T-helper 2 cell treated with Interferon-gamma antibody and Interleukin-4, amounts not matched to agents 5 μg/mL and 100 μg/mL, for 36 hours (primary cell): ENCODE data around the gene PLEKHN1.

ENCODE experiments used
- DNase-seq: peaks from one replicate; pipeline ENCODE4 v3.0.0; 2021; ENCODE audit warnings: low spot score
- H3K27ac Mint-ChIP-seq: one replicate; pipeline ENCODE4 v1.8.0; 2021; ENCODE audit warnings: mild to moderate bottlenecking, mixed read lengths
- H3K27me3 Mint-ChIP-seq: one replicate; pipeline ENCODE4 v1.8.0; 2021; ENCODE audit warnings: low read depth, mixed read lengths
- H3K36me3 Mint-ChIP-seq: one replicate; pipeline ENCODE4 v1.8.0; 2021; ENCODE audit warnings: low read depth, mixed read lengths
- H3K4me1 Mint-ChIP-seq: one replicate; pipeline ENCODE4 v1.8.0; 2021; ENCODE audit warnings: low read depth, mixed read lengths
- H3K4me3 Mint-ChIP-seq: one replicate; pipeline ENCODE4 v1.8.0; 2022; ENCODE audit warnings: mild to moderate bottlenecking, moderate library complexity, mixed read lengths
- H3K9me3 Mint-ChIP-seq: one replicate; pipeline ENCODE4 v1.8.0; 2021; ENCODE audit warnings: mixed read lengths

PLEKHN1 gene

DNA sequence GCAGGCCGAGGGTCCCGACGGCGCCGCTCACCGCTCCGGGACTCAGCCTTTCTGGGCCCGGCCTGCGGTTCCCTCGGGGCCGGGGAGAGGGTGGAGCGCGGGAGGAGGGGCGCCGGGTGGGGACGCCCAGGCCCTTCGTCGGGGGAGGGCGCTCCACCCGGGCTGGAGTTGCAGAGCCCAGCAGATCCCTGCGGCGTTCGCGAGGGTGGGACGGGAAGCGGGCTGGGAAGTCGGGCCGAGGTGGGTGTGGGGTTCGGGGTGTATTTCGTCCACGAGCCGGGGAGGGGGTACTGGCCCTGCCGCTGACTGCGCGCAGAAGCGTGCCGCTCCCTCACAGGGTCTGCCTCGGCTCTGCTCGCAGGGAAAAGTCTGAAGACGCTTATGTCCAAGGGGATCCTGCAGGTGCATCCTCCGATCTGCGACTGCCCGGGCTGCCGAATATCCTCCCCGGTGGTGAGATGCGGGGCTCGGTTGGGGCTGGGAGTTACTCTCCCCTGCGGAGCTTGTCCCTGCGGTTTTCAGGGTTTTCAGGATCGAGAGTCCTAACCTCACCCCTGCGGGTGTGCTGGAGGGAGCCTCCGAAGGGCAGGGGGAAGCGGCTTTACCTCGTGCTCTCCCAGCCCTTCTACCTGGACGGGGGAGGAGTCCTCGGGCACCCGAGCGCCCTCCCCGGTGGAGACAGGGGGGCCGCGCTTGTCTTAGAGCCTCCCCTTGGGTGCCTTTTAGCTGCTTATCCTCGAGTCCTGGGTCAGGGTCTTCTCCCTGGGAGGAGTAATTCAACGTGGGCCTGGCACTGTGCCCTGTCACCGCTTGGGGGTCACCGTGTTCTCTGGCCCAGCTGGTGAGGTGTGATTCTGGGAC is 40.5 kb upstream of the PLEKHN1 start:
- H3K27me3 Mint-ChIP-seq: peaks cover 49% of the 10 kb centered on the region
- no peak overlapping the region for H3K4me3 Mint-ChIP-seq
- no peaks in the 10 kb centered on the region for H3K36me3 Mint-ChIP-seq
- H3K4me1 Mint-ChIP-seq: peaks cover 2% of the 10 kb centered on the region
- H3K9me3 Mint-ChIP-seq: no peaks in the 10 kb centered on the region
- no peak for DNase-seq
- no peak overlapping the region for H3K27ac Mint-ChIP-seq

DNA sequence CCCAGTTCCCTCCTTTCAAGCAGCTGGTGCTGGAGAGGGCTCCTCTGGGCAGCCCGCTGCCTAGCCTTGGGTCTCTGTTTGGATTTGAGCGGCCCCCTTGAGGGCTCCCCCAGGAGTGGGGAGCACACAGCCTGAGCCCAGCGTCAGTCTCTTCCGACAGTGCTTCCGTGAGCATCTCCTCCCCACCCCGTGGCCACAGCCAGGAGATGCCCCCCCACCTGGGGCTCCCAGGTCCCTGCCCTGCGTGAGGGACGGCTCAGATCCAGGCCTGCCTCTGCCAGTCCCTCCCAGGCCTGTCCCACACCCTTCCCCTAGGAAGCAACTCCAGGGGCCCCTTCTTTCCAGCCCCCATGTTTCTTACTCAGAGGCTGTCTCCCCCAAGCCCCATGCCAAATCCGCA is 39.0 kb upstream of the PLEKHN1 start:
- Mint-ChIP-seq H3K4me3 (no peak overlapping the region), H3K4me1 (peaks cover 2% of the 10 kb centered on the region), H3K9me3 (no peaks in the 10 kb centered on the region), H3K27ac (no peak overlapping the region), H3K36me3 (no peaks in the 10 kb centered on the region), H3K27me3 (peaks cover 46% of the 10 kb centered on the region)
- no peak for DNase-seq

DNA sequence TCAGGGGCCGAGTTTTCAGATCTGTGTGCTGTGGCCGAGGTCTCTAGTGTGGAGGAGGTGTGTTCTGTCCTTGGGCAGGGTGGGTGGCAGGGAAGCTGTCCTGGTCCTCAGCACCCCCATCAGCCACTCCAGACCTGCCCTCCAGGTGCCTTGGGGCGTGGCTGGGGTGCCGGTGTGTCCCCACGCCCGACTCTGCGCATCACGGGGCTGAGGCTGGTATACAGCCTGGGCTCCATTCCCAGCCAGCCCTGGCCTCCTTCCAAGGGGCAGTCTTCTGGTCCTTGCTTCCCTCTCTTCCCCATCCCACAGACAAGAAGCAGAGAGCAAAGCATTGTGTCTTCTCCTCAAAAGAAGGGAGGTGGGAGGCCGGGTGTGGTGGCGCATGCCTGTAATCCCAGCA is 38.5 kb upstream of the PLEKHN1 start:
- Mint-ChIP-seq H3K4me3 (no peak overlapping the region), H3K9me3 (no peaks in the 10 kb centered on the region), H3K27me3 (peaks cover 40% of the 10 kb centered on the region), H3K4me1 (peaks cover 2% of the 10 kb centered on the region), H3K27ac (no peak overlapping the region), H3K36me3 (no peaks in the 10 kb centered on the region)
- no peak for DNase-seq

DNA sequence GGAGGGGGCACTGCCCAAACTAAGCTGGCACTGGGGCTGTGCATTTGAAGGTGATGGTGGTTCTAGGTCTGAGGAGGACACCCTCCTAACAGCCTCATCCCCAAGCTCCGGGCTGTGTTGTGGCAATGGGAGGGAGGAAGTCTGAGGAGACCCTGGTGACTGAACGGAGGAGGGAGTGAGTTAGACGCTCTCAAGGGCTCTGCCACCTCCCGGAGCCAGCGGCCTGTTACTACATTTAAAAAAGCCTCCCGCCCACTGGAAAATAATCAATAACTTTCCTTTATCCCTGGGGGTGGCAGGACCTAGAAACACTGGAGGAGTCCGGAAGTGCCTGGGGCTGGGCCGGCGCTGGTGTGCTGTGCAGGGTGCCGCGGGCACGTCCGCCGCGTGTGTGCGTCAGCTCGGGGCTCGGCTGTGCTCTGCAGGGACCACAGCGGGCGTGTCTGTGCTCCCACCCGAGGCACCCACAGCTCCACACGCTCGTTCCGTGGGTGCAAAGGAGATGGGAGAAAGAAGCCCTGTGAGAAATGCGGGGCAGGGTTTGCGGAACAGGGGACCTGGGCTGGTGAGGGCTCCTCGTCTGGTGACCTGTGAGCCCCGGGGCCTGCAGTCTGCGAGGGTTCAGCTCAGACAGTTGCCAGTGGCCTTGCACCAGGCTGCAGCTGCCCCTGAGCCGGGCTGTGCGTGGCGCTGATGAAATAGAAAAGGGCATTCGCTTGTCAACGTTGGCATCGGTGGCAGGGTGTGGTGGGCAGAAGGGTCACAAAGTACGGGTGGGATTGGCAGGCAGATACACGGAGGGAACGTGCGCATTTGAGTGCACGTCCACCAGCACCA is 37.2 kb upstream of the PLEKHN1 start:
- Mint-ChIP-seq H3K9me3 (no peaks in the 10 kb centered on the region), H3K27ac (no peak overlapping the region), H3K4me1 (no peaks in the 10 kb centered on the region), H3K4me3 (no peak overlapping the region), H3K36me3 (no peaks in the 10 kb centered on the region), H3K27me3 (peaks cover 39% of the 10 kb centered on the region)
- no peak for DNase-seq

DNA sequence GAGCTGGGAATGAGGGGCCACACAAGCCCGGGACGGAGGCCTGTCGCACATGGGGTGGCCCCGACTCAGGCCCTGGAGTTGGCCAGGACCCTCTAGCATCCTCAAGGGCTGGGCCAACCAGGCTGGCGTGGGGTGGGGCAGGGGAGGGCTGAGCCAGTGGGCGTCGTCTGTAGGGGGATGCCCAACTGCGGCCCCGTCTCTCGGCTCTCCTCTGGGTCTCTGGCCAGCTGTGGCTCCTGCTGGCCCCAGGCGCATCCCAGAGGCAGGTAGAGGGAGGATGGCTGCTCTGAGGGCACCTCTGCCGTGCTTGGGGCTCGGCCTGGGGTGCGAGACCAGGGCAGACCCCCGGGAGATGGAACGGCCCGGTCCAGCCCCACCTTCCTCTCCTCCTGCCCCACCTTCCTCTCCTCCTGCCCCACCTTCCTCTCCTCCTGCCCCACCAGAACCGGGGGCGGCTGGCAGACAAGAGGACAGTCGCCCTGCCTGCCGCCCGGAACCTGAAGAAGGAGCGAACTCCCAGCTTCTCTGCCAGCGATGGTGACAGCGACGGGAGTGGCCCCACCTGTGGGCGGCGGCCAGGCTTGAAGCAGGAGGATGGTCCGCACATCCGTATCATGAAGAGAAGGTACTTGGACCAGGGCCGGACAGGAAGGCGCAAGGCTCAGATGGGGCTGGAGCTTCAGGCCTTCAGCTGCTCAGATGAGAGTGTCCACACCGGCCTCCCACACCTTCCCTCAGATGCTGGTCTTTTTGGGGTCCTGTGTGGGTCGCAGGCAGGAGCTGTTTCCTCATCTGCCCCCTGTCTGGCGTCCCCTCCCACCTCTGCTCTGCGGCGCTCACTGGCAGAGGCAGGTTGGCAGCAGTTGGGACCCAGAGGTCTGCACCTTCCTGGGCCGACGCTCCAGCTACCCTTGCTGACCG is 36.3 kb upstream of the PLEKHN1 start:
- Mint-ChIP-seq H3K4me1 (no peaks in the 10 kb centered on the region), H3K36me3 (no peaks in the 10 kb centered on the region), H3K27ac (no peak overlapping the region), H3K27me3 (peaks cover 41% of the 10 kb centered on the region), H3K4me3 (no peak overlapping the region), H3K9me3 (no peaks in the 10 kb centered on the region)
- no peak for DNase-seq

DNA sequence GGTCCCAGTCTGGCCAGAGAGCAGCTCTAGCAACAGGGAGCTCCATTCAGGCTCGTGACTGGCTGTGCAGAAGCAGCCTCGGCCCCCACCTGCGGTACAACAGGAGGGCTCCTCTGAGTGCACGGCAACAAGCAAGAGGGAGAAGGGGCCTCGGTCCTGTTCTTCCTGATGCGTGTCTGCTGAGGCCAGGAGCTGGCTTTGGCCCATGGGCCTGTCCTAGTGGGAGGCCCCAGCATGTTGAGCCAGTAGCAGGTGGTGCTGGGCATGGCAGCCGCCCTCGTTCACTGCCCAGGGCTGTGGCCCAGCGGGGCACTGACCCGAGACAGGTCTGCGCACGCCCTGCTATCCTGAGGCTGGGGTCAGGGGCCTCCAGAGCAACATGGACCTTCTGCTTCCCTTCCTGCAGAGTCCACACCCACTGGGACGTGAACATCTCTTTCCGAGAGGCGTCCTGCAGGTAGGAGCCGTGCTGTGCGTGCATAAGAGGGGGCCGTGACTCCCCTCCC is 35.6 kb upstream of the PLEKHN1 start:
- H3K27ac Mint-ChIP-seq: no peak overlapping the region
- no peaks in the 10 kb centered on the region for H3K36me3 Mint-ChIP-seq
- no peak overlapping the region for H3K4me3 Mint-ChIP-seq
- peaks cover 45% of the 10 kb centered on the region for H3K27me3 Mint-ChIP-seq
- DNase-seq: no peak
- H3K9me3 Mint-ChIP-seq: no peaks in the 10 kb centered on the region
- no peaks in the 10 kb centered on the region for H3K4me1 Mint-ChIP-seq

DNA sequence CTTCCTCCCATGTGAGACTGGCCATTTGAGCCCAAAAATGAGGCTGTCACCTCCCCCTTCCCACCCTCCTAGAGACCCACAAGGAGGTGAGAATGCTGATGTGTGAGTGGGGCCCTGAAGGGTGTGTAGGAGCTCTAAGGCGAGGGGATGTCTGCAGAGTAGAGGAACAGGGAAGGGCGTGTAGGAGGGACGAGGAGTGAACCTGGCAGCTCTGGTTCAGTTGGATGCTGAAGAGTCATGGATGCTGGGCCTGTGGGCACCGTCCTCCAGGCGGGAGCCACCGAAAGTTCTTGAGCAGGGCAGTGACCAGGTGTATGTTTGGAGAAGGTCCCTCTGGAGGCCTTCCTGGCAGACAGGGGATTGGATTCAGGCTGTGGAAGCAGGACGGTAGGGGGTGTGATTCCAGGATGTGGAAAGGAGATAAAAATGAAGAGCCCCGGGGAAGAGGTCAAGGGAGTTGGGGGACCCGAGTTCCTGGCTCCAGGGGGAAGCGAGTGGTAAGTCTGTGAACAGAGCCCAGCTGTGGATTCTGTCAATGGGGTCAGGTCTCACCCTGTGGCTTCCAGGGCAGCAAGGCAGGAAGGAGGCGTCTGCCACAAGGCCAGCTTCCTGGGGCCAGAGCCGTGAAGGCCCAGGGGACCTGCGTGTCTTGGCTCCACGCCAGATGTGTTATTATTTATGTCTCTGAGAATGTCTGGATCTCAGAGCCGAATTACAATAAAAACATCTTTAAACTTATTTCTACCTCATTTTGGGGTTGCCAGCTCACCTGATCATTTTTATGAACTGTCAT is 34.7 kb upstream of the PLEKHN1 start:
- Mint-ChIP-seq H3K9me3 (no peaks in the 10 kb centered on the region), H3K27me3 (peaks cover 37% of the 10 kb centered on the region), H3K36me3 (no peaks in the 10 kb centered on the region), H3K27ac (no peak overlapping the region), H3K4me1 (no peaks in the 10 kb centered on the region), H3K4me3 (no peak overlapping the region)
- no peak for DNase-seq

DNA sequence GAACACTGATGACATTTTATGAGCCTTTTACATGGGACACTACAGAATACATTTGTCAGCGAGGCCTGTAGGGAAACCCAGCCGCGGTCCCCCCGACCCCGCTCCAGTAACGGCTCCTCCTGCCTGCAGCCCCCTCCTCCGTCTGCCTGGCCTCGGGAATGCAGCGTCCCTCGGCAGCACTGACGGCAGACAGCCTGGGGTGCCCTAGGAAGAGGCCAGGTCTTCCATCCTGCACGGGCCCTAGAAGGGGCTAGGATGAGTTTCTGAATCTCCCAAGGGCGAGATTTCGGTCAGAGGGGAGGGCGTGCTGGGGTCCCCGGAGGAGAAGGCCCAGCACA is 34.1 kb upstream of the PLEKHN1 start:
- Mint-ChIP-seq H3K4me3 (no peak overlapping the region), H3K27me3 (peaks cover 34% of the 10 kb centered on the region), H3K27ac (no peak overlapping the region), H3K36me3 (no peaks in the 10 kb centered on the region), H3K9me3 (no peaks in the 10 kb centered on the region), H3K4me1 (no peaks in the 10 kb centered on the region)
- DNase-seq: no peak

DNA sequence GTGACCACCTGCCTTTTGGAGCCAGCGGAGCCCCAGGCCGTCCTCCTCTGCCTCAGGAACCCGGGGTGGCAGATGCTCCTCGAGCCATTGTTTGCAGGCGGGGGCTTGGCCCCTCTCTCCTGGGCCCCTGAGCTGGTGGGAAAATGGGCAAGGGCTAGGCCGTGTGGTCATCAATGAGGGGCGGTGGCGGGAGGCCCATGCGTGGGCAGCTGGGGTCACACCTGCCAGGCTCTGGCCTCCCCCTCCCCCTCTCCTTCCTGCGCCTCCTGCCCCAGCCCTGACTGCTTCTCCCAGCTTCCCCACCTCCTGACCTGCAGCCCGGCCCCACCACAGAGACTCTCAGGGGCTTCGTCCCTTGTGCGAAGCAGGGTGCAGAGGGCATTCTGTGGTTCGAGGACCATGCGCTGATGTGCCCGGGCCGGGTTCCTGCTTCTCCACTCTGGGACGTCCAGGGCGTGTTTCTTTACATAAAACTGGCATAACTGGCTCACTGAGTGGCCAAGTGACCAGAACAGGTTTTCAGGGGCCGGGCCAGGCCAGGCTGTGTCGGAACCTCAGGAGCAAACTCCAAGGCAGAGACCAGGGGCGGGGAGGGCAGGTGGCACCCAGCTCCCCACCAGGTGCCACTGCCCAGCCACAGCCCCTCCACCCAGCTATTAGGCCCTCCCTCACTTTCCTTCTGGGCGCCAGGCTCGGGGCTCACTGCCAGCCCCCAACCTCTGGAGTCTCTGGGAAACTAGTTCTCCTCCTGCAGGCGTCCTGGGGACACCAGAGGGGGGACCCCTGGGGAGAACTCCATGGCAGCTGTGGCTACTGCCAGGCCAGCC is 33.3 kb upstream of the PLEKHN1 start:
- no peaks in the 10 kb centered on the region for H3K4me1 Mint-ChIP-seq
- no peak for DNase-seq
- H3K27me3 Mint-ChIP-seq: peaks cover 30% of the 10 kb centered on the region
- H3K36me3 Mint-ChIP-seq: no peaks in the 10 kb centered on the region
- no peak overlapping the region for H3K27ac Mint-ChIP-seq
- H3K4me3 Mint-ChIP-seq: no peak overlapping the region
- no peaks in the 10 kb centered on the region for H3K9me3 Mint-ChIP-seq

DNA sequence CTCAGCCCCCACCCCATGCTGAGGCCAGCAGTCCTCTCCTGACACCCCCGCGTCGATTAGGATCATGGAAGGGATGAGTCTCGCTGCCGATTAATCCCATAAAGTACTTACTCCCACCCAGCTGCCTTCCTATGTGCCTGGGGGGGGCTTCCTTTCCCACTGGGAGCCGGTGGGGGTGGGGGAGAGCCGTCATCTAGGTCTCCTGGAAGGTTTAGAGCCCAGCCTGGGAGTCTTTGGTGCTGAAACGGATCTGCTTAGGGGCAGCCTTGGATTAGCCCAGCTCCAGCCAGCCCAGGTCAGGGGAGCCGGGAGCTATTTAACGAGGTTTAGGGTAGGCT is 32.7 kb upstream of the PLEKHN1 start:
- DNase-seq: no peak
- peaks cover 36% of the 10 kb centered on the region for H3K27me3 Mint-ChIP-seq
- H3K36me3 Mint-ChIP-seq: no peaks in the 10 kb centered on the region
- no peak overlapping the region for H3K4me3 Mint-ChIP-seq
- no peak overlapping the region for H3K27ac Mint-ChIP-seq
- no peaks in the 10 kb centered on the region for H3K4me1 Mint-ChIP-seq
- H3K9me3 Mint-ChIP-seq: no peaks in the 10 kb centered on the region

DNA sequence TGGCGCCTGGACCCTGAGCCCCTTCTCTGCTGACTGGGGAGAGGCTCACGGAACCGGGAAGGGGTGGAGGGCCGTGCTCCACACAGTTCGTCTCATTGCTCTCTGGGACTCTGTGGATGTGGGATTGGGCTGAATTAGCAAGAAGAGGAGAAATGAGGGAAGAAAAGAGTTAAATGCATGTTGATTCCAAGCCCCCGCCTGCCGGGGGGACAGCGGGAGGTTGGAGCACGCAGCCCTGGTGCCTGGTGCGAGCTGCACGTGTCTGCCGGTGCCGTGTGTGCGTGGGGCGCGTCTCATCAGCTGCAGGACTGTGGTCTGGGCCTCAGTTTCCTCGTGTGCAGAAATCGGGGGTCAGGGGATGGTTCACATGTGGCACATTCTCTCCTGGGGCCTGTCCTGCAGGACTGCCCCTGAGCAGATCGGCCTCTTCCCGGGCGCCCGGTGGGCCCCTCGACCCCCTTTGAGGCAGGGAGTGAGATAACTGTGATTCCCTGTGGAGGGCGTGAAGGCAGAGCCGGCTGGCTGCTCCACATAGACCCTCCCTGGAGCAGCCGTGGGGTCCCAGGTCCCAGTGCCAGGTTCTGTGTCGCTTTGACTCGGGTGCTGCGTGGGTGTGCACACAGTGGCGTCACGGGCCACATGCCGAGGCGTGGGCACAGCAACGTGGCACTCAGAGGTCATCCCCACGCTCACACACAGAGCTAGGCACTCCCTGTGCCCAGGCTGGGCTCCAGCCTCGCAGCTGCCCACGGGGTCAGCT is 31.1 kb upstream of the PLEKHN1 start:
- Mint-ChIP-seq H3K27me3 (peaks cover 37% of the 10 kb centered on the region), H3K4me3 (no peak overlapping the region), H3K4me1 (no peaks in the 10 kb centered on the region), H3K9me3 (no peaks in the 10 kb centered on the region), H3K36me3 (no peaks in the 10 kb centered on the region), H3K27ac (no peak overlapping the region)
- no peak for DNase-seq

DNA sequence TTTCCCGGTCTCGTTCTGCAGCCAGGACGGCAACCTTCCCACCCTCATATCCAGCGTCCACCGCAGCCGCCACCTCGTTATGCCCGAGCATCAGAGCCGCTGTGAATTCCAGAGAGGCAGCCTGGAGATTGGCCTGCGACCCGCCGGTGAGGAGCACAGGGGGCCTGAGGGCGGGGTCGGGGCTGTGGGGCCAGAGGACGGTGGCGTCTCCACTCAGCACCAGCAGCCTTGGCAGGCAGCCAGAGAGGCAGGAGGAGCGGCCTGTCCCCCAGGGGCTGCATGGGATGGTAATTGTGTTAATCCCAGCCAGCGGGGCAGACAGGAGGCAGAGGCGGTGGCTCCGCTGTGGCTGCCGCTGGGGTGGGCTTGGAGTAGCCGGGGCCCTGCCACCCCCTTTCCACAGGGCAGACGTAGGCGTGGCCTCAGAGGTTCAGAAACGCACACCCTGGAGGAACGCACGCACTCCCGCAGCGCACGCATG is 30.5 kb upstream of the PLEKHN1 start:
- Mint-ChIP-seq H3K4me3 (no peak overlapping the region), H3K27ac (no peak overlapping the region), H3K4me1 (no peaks in the 10 kb centered on the region), H3K27me3 (peaks cover 40% of the 10 kb centered on the region), H3K9me3 (no peaks in the 10 kb centered on the region), H3K36me3 (no peaks in the 10 kb centered on the region)
- no peak for DNase-seq
